Measurements from ENCODE around the gene CAV1. TPM values are rescaled to one million over a fixed set of nuclear protein-coding genes. Genes with fewer than 3 reads are reported as not detected.

CAV1 gene
- total RNA-seq, 1 donor from 2014 or later: 362 TPM

- no peak for DNase-seq
- peak; percentile 50 for ATAC-seq
- intact Hi-C loops (cut with micrococcal nuclease): loop anchor here (2.0 to 10.0 kb wide), 2 partner anchors 54 to 330 kb away; no protein-coding TSS in a partner anchor
These were observed 64.1 kb downstream of the CAV1 start for GRCh38 chr7:116588641-116589594.

DNA sequence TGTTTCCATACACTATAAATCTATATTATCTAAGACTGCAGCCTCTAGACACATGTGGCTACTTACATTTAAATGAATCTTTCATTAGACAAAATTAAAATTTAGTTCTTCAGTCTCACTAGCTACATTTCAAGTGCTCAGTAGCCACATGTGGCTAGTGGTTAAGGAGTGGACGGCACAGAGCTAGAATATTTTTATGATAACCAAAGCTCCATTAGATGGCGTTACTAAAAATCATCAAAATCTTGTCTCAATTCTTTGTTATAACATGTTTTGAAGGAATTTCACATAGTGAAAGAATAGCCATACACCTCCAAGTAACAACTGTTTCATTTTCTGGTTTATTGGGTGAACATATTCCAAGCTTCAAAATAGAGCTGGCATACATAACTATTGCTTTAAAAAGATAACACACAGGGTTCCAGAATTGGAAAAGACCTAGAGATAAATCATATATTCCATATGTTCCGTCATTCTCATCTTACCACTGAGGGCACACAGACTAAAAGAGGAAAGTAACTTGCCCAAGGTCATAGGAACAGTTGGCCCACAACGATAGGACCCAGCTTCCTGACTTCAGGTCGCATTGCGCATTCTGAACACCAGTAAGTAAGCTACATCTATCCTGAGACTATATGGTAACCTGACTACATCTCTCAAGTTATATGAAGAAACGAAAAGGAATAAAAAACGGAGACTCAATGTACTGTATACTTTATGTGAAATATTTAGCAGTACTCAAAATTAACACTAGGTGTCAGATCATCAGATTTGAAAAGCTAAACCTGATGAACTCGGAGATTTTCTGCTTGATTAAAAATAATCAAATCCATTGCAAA, 66.6 kb downstream of the CAV1 start:
- peak; percentile 40 for ATAC-seq
- intact Hi-C loops (cut with micrococcal nuclease): loop anchor here (2.0 kb wide), 1 partner anchor 217 kb away; no protein-coding TSS in a partner anchor

GRCh38 chr7:116592041-116592355, 67.2 kb downstream of the CAV1 start:
- ATAC-seq: no peak
- intact Hi-C loops (cut with micrococcal nuclease): loop anchor here (2.0 kb wide), 1 partner anchor 217 kb away; no protein-coding TSS in a partner anchor
- no peak for DNase-seq

More for the DNA sequence above, 66.6 kb downstream of the CAV1 start:
- no peak for DNase-seq

- DNase-seq (peak; percentile 35), ATAC-seq (peak; percentile 94)
- intact Hi-C loops (cut with micrococcal nuclease): loop anchor here (2.0 kb wide), 1 partner anchor 216 kb away; no protein-coding TSS in a partner anchor
These were observed 67.6 kb downstream of the CAV1 start for GRCh38 chr7:116592445-116592844.

DNA sequence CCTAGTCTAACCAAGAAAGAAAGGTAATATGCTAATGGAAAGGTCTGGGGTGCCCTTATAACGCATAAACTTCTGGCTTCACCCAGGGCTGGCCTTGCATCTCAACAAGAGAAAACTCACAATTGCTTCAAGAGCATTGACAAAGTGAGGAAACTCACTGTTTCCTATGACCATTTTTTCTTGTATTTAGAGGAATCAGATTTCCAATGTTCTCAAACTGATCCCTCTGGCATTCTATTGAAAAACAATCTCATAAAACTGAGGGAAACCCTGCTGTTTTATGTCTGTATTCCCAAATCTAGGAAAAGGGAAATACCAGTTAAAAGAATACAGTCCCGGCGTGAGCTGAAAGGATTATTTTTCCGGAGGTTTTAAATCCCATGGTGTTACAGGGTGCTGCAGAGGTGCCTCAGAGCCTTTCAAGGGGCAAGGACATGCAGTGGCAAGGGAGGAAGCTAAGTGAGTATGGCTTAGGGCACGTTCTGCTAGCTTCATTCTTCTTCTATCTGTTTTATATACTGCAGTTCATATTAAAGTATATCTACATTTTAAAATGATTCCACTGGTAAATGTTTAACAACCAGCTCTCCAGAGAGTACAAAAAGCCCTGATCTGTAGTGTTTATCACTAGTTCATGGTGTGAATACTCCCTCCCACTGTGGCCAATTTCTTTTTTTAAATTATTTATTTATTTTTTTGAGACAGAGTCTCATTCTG, 68.7 kb downstream of the CAV1 start:
- intact Hi-C loops (cut with micrococcal nuclease): loop anchor here (2.0 kb wide), 1 partner anchor 215 kb away; no protein-coding TSS in a partner anchor
- ATAC-seq (no peak), DNase-seq (no peak)

DNA sequence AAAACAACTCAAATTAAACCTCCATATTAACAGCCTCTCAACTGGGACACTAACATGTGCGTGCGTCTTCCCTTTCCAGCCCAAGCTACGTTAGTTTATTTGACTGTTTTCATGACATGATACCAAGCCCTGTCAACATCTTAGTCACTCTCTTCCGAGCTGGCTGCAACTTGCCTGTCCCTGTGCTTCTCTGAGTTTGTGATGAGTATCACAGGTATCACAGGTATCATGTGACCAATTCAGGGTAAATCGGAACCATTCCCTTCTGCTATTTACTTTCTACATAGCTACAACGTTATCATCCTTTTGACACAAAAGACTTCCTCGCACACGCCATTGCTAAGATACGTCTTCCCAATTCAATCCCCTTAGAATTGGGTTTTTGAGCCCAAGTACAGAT, 70.2 kb downstream of the CAV1 start:
- no peak for ATAC-seq
- intact Hi-C loops (cut with micrococcal nuclease): no loop called here

GRCh38 chr7:116597384-116597783, 72.5 kb downstream of the CAV1 start:
- DNase-seq (no peak), ATAC-seq (no peak)
- intact Hi-C loops (cut with micrococcal nuclease): no loop called here

More for the DNA sequence above, 70.2 kb downstream of the CAV1 start:
- DNase-seq: no peak

GRCh38 chr7:116598278-116598677, 73.4 kb downstream of the CAV1 start:
- intact Hi-C loops (cut with micrococcal nuclease): no loop called here
- DNase-seq: no peak
- ATAC-seq: peak; percentile 22

DNA sequence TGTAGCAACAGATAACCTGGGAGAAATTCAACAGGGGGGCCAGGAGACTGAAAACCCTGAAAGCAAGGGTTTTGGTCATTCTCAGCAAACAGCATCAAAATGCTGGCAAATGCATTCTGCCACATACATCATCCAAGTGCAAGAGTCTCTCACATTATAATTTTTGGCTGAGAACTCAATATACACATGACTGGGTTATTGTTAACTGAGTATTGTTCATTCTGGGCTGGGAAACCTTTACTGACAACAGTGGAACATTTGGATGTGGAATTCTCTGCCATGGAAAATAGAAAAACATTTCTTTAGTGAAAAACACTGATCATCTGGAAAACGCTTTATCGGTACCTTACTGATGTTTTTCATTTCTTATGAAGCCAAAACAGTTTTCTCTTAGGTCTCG, 74.0 kb downstream of the CAV1 start:
- ATAC-seq (no peak), DNase-seq (no peak)
- intact Hi-C loops (cut with micrococcal nuclease): no loop called here

DNA sequence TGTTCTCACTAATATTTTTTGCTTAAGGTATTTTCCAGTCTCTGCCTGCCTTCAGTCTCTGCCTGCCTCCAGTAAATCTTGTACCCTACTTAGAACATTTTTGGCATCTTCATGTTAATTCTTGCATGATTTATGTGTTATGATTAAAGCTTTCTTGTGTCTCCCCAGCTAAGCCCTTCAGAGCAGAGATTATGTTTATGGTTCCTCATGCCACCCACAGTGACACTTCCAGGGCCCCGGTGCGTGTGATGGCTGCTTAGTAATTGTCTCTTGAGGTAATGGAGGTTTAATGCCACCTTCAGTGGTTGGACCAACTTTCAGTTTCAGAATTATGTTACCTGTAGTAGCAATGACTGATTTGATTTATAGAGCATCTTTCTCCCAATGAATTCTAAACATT, 76.6 kb downstream of the CAV1 start:
- ATAC-seq (no peak), DNase-seq (no peak)
- intact Hi-C loops (cut with micrococcal nuclease): no loop called here

GRCh38 chr7:116607299-116607698, 82.5 kb downstream of the CAV1 start:
- no peak for DNase-seq
- intact Hi-C loops (cut with micrococcal nuclease): no loop called here
- no peak for ATAC-seq

DNA sequence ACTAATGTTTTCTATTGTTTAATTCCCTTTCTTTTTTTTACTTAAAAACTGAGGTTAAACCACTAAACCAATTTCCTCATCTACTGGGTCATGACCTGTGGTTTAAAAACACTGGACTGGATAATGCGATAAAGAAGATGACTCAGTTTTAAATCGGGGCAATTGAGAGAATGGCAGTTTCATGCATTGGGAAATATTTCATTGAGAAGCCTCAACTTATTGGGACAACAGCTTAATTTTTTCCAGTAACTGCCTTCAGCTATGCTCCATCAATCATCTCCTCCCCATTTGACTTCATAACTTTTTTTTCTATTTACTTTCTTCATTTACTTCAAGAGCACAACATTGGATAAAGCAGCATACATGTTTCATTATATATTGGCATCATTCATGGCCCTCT, 85.4 kb downstream of the CAV1 start:
- intact Hi-C loops (cut with micrococcal nuclease): no loop called here
- ATAC-seq (no peak), DNase-seq (no peak)

DNA sequence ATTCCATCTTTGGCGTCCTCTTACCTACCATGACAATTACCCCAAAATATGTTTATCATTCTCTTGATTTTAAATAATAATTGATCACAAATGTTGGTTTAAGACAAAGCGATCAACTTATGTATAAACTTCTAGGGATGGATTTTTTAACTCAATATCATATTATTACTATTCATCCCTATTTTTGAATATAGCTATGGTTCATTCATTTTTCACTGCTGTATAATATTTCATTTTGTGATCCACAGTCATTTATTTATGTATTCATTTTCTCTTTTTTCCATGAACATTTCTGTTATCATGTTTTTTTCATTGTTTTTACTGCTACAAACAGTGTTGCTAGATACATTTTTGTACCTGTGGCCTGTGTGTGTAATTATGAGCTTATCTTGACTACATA, 85.9 kb downstream of the CAV1 start:
- no peak for DNase-seq
- no peak for ATAC-seq
- intact Hi-C loops (cut with micrococcal nuclease): no loop called here

Other genes starting within 250 kb of the CAV1 start
- 204 TPM for gene CAV2, start 25.3 kb upstream of the CAV1 start, total RNA-seq
- gene MET, start 147.2 kb downstream of the CAV1 start, total RNA-seq: 20.0 TPM